Activated CD8-positive, alpha-beta memory T cell treated with anti-CD3 and anti-CD28 coated beads, Interleukin-2, amount 50 U/mL, for 1 hour (primary cell): ENCODE measurements around the gene SLC7A4.
"Not testable (repeated sequence)": the region's sequence is repeated elsewhere in the genome, so short reads cannot be mapped to it uniquely, and the experiment has no call there.

Experiments used
- DNase-seq: peaks from one replicate; pipeline ENCODE4 v3.0.0-alpha.2; 2020; ENCODE audit errors: extremely low read depth

SLC7A4 gene

DNA sequence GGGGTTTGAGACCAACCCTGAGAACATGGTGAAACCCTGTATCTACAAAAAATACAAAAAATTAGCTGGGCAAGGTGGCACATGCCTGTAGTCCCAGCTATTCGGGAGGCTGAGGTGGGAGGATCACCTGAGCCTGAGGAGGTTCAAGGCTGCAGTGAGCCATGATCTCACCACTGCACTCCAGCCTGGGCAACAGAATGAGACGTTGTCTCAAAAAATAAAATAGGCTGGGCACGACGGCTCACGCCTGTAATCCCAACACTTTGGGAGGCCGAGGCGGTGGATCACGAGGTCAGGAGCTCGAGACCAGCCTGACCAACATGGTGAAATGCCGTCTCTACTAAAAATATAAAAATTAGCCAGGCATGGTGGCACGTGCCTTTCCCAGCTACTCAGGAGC, 32.1 kb upstream of the SLC7A4 start:
- not testable (repeated sequence) for DNase-seq

DNA sequence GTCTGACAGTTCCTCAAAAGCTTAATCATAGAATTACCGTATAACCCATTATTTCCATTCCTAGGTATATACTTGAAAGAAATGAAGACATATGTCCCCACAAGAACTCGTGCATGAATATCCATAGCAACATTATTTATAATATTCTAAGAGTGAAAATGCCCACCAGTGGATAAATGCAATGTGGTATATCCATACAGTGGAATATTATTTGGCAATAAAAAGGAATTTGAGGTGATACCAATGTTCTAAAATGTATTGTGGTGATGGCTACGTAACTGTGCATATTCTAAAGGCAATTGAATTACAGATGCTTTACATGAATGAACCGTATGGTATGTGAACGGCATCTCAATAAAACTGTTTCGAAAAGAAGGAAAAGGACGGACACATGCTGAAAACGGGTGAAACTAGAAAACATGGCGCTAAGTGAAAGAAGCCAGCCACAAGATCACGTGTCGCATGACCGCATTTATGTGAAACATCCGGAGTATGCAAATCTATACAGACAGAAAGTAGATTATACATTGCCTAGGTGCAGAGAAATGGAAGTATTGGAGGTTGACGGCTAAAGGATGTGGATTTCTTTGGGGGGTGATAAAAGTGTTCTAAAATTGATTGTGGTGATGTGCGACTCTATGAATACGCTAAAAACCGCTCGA, 29.4 kb upstream of the SLC7A4 start:
- not testable (repeated sequence) for DNase-seq

DNA sequence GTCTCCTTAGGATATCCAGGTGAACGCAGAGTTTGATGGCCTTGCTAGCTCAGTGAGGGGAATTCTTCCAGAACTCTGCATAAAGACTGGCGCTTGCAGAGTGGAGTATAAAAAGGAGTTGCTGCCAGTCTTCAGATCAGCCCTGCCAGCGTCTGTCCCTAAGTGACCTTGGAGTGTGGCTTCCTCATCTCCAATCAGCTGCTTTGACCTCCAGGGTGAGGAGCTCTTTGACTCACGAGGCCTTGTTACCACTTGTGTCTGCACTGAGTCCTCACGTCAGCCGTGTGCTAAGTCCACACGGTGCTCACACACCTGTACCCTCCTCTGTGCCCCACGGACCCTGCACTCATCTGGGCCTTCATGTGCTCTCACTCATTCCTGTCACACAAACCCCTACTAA, 28.0 kb upstream of the SLC7A4 start:
- DNase-seq: not testable (repeated sequence)

DNA sequence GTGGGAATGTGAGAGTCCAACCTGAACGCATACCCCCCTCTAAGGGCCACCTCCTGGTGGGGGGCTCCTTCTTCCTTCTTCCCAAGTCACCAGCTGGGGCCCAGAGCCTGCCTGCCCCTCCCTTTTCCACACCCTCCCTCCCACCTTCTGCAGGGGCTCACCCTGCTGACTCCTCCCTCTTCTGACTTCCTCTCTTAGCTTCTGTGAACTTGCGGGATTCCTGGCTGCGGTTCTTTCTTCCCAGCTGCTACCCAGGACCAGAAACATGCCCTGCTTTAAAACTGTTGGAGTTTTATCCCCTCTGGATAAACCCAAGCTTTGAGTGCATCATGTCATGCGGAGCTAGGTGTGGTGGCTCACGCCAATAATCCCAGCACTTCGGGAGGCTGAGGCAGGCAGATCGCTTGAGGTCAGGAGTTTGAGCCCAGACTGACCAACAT, 23.5 kb upstream of the SLC7A4 start:
- no peak for DNase-seq

DNA sequence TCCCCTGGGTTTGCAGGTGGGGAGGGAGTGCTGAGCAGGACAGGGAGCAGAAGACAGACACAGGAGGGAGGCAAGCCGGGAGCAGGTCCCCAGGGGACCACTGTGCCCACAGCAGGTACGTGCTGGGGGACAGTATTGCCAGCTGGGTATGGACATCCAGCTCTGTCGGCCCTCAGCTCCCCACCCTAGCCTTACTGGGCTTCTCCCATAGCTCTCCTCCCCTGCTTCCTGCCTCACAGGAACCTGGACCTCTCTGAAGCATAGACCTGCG, 23.1 kb upstream of the SLC7A4 start:
- DNase-seq: no peak

- no peak for DNase-seq
Measured at GRCh38 chr22:21054714-21055563, 22.6 kb upstream of the SLC7A4 start.

GRCh38 chr22:21054046-21054713, 21.8 kb upstream of the SLC7A4 start:
- no peak for DNase-seq

DNA sequence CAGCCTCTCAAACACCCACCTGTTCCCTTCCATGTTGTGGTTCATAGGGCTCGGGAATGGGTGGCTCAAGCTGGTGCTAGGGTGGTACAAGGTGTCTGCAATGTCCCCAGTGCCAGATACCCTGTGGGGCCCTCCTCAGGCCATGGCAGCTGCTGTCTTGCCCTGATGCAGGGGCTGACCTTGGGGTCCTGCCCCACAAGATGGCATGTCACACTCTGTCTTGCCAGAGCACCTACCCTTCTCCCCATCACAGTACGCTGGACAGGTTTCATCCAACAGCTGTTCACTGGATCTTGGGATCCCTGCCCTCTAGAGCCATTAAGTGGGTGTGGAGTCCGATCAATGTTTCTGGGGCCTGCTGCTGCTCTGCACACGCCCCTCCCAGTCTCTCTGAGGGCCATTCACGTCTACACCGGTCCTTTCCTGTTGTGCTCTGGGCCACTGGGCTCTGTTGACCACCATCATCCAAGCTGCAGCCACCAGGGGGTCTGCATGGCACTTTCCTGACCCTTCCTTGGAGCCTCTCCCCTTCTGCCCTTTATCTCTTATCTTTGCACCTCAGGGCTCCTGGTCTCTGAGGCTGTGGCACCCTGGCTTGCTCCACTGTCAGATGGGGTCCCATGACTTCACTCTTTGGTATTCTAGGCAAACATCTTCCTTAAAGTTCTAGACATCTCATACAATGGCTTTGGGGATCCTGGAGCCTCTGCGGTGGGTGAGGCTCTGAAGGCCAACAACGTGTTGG, 20.5 kb upstream of the SLC7A4 start:
- DNase-seq: no peak

- no peak for DNase-seq
Measured at GRCh38 chr22:21051831-21052400, 19.6 kb upstream of the SLC7A4 start.

DNA sequence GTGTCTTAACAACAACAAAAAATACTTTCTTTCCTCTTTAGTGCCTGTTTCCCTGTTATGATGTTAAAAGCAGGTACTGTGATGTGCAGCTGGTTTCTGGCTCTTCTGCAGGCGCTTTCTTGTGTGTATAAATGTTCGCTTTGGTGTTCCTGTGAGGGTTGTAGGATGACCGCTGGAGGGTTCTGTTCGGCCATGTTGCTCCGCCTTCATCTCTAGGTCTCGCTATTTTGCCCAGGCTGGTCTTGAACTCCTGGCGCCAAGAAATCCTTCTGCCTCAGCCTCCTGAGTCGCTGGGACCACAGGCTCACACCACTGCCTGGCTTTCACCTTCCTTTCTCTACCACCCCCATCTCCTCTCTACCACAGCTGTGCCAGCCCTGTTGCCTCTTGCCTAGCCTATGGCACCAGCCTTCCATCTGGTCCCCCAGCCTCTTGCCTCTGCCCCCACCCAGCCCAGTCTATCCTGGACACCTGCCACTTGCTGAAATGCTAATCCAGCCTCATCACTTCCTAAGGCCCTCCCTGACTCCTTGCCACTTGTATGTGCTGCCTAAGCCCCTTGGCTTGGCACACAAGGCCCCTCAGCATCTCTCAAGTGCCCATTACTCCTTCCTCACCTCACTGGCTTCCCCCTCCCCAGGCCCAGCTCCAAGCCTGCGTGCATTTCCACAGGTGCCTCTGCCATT, 18.9 kb upstream of the SLC7A4 start:
- no peak for DNase-seq

DNA sequence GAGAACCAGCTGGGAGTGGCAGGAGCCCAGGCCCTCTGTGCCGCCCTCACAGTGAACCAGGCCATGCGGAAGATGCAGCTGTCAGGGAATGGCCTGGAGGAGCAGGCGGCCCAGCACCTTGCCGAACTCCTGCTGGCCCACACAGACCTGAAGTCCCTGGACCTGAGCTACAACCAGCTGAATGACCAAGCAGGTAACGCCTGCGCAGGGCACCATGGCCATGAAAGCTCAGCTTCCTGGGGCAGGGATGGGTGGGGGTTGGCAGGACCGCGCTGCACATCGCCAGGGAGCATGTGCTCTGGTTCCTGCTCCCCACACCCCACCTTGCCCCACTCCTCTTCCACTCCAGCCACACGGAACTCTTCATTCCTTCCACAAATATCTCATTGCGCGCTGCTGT, 16.6 kb upstream of the SLC7A4 start:
- DNase-seq: not testable (repeated sequence)

- not testable (repeated sequence) for DNase-seq
Measured at GRCh38 chr22:21048448-21048847, 16.1 kb upstream of the SLC7A4 start.

DNA sequence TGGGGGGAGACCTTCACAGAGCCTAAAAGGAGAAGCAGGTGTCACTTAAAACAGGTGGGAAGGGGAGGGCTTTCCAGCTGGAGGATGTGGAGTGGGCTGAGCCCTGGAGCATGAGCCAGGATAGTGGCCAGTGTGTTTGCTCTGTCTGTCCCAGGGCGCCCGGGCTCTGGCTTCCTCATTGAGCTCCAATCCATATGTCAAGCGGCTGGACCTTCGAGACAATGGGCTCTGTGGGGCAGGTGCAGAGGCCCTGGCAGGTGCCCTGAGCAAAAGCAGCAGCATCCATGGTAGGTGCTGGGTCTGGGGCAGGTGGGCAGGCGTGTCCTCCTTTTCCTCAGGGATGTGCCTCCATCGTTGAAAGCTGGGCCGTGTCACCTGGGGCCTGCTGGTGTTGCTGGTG, 15.4 kb upstream of the SLC7A4 start:
- no peak for DNase-seq

GRCh38 chr22:21047035-21047661, 14.8 kb upstream of the SLC7A4 start:
- no peak for DNase-seq

DNA sequence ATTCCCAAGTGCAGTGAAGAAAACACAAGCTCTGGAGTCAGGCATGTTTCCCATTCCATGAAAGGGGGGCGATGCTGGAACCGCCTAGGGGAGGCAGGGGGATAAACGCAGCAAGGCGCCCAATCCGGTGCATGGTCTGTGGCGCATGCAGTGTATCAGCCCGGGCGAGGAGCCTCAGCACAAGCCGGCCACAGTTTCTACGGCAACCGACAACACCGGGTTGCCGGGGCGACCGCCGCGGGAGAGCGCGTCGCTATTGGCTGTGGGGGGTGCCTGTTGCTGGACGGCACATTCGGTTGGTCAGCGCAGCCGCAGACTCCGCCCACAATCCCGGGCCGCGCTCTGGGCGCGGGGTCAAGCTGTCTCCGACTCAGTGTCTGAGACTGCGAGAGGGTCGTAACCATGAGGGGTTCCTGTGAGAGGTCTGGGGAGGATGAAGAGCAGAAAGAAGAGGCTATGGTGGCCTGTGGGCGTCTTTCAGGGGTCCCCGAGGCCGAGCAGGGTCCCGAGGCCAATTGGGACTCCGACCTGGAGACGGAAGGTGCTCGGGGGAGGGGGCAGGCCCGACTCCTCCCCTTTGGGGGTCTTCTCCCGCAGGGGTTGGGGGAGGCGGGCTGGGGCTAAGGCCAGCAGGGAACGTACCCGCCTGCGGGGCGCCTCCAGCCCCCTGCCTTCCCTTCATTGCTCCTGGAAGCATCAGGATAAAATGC, 13.4 kb upstream of the SLC7A4 start, which contains the start of gene LRRC74B:
LRRC74B (plus strand) TSS at position 362 of the 710 bp plus-strand sequence; CDS start at position 403, 41 bp downstream.
- DNase-seq: peak; percentile 12

DNA sequence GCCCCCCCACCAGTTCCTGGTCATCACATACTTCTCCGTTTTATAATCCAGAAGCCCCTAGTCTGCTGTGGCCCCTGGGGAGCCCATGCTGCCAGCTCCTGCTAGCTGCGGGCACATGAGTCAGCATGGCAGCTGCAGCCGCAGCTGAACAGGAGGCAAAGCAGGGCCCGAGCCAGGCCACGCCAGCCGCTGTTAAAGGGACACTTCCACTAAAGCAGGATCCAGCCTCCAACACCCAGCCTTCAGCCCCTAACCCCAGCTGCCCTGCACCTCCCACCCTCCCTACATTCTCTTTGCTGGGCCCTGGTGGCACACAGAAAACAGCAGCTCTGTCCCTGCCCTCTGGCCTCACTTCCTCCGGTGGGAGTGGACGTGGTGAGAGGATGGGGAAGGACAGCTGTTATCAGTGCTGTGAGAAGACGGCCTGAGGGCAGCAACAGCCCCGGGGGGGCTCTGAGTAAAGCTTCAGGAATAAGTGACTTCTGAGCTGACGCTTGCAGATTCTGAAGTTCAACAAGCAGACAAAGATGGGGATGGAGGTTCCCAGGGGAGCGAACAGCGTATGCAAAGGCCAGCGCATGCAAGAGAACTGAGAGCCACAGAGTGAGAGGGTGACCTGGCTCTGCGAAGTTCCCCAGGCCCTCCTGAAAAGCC, 12.7 kb upstream of the SLC7A4 start:
- no peak for DNase-seq

DNA sequence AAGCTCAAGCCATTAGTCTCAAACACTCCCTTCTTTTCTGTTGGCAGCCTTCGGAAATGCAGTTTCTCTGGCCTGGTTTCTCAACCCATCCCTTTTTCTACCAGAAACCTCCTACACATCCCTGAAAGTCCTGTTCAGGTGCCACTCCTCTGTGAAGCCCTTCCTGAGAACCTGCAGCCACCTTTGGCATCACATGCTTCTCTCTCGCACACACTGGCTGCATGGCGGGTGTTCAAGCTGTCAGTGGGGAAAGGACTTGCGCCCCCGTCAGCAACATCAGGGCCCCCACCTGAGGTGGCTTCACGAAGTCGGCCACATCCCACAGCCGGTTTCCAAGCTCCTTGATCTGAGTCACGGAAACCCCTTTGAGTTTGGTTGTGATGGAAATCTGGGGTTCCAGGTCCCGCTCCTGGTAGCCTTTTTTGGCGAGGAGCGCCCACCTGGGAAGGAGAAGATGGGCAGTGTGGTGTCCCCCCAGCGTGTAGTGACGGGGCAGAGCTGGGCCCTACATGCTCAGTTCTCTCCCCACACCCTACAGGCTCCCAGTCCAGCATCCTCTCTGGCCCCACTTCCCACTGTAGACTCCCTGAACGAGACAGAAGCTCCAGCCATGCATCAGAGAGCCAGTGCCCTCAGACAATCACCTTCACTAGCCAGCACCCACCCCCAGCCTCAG, 11.6 kb upstream of the SLC7A4 start:
- DNase-seq: no peak

GRCh38 chr22:21042978-21043859, 10.9 kb upstream of the SLC7A4 start:
- DNase-seq: no peak
